Stimulated activated CD8-positive, alpha-beta memory T cell treated with anti-CD3 and anti-CD28 coated beads, Interleukin-4, amount 100 ng/mL, for 4 hours (primary cell): Measurements from ENCODE around the gene ERCC8.
"Not testable (repeated sequence)": the region's sequence is repeated elsewhere in the genome, so short reads cannot be mapped to it uniquely, and the experiment has no call there.

Experiments
- DNase-seq, 2 donors: peaks; one replicate each; pipeline ENCODE4 v3.0.0-alpha.2; 2020; ENCODE audit warnings: low read depth in 2 of 2, low spot score in 1 of 2

The ERCC8 gene

DNA sequence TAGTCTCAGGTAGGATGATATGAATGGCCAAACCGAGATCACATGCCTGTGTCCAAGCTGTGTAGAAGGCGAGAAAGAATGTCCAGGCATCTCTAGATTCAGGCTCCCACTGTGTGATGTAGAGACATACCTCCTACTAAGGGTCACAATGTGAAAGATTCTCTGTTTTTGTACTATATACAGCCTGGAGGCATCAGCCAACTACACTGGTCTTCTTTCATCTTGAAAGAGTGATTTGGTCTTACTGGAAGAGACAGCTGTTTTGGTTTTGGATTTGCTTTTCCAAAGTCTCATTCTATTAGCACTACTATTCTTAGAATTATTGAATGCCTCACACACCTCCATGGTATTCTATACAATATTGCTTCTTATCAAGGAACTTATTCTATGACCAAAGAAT lies 26.4 kb downstream of the ERCC8 start:
- no peak for DNase-seq

DNA sequence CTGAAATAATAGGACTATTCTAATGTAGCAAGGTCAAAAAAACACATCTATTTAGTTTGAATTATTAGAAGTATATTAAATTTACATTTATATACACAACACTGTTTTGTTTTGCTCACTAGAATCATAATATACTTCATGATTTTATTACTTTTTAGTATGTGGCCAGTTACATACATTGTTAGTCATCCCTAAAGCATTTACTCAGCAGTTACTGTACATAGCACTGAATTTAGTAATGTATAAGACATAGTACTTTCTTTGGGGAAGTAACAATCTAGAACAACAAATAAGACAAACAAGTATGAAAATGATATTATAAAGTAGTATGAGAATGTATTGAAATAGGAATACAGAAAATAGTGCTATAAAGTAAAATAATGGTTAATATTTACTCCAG lies 28.2 kb downstream of the ERCC8 start:
- DNase-seq, result no peak

DNA sequence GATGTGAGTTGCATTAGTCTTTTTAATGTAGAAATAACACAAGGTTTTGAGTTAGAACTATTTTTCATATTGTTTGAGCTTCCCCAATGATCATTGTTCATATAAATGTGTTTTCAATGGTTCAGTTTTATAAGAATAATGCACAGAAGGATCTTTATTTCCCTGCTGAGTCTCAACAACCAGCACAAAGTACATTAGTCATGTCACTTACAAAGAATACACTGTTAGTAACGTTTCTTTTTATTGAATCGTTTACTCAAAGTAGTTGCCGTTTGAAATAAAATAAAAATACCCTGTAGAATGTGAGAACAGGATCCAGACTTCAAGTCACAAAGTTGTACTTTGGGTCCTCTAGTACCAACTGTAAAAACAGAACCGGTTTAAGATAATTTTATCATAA lies 41.5 kb downstream of the ERCC8 start:
- no peak for DNase-seq

DNA sequence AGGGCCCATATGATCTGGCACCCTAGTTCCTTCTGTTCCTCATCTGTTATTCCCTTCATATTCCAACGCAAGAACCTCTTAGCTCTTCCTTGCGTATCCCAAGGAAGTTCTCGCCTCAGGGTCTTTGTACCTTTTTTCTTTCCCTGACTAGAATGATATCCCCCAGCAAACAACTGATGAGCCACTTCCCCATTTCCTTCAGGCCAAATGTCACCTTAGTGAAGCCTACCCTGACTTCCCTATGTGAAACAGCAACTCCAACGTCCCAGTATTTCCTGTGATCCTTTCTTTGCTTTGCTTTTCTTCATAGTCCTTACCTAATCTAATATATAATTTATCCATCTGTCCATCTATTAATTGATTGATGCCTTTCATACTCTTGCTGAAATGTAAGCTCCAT lies 47.9 kb downstream of the ERCC8 start:
- DNase-seq, result no peak

DNA sequence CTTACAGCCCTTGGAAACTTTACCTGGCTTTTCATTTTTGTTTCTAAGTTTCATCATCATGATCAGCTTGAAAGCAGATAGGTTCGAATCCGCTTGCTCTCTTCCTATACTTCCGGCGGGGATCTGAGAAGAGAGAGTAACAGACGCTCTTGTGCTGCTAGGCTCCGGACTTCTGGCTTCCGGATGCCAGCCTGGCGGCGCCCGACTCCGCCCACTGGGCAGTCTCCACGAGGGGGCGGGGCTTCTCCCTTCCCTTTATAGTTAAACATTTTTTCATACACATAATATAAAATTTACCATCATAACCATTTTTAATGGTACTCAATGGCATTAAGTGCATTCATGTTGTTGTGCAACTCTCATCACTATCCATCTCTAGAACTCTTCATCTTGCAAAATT lies 51.3 kb downstream of the ERCC8 start:
- no peak for DNase-seq

DNA sequence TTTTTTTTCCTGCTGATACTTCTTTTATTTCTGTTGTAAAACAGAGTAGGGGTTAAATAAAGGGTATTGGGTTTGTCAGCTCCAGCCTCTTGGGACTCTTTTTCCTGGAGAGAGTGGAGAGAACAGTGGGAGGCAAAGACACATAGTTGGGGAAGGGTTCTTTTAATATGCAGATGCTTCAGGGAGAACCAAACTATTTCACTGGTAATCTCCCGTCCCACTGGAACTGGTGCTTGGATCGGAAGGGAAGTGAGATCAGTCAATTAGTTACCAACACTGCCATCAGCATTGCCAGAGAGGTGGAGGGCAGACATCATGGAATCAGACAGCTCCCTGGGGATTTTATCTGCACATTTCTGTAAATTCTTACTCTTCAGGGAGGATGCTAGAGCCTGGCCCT lies 53.2 kb downstream of the ERCC8 start:
- no peak for DNase-seq

DNA sequence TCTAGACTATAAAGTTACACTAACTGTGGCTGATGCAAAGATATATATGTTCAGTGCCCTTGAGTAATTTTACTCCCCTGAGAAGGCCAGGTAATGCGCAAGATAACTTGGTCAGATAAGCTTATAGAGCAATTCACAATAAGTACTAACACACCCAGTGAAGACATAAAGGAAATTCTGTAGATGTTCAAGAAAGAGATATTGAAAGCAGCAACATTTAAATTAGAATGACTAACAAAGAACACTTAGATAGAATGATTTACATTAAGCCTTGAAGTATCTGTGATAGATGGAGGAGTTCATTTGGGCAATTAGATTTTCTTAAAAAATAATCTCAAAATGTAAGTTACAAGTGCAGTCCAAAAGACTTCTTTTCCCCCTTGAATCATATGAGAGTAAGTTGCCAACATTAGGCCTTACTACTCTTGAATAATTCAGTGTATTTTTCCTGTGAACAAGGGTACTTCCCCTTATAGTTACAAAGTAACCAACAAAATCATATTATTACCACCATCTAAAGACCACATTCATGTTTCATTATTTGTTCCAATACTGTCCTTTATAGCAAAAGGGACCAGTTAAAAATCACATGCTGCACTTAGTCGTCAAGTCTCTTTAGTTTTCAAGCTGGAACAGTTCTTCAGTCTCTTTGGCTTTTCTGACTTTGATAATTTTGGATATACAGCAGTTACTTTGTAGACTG lies 56.4 kb downstream of the ERCC8 start:
- no peak for DNase-seq

DNA sequence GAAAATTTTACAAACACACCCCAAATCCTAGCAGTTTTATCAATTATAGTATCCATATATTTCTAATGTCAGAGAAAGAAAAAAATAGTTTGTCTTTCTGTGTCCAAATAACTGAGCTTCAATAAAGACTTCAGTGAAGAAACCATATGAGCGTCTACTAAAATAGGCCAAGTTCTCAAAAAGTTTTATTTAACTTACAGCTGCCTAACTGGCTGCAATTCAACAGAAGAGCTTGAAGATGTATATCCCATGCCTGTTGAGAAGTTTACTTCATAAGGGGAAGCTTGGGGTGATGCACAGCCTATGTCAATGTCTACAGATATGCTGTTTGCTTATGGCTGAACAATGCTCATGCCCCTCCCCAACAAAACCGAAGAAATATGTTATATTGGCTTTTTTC lies 57.1 kb downstream of the ERCC8 start:
- no peak for DNase-seq

DNA sequence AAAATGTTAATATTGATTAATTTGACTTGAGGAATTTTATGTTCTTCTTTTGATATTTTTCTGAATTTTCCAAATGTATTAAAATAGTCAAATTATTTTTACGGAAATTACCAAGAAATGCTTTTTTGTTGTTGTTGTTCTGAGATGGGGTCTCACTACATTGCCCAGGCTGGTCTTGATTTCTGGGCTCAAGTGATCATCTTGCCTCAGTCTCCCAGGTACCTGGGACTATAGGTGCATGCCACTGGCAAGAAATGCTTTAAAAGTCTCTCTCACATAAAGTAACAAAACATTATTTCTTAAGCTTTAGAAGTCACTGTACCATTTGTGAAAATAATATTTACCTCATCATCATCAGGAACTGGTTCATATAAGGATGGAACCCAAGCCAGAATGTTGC lies 57.8 kb downstream of the ERCC8 start:
- no peak for DNase-seq

DNA sequence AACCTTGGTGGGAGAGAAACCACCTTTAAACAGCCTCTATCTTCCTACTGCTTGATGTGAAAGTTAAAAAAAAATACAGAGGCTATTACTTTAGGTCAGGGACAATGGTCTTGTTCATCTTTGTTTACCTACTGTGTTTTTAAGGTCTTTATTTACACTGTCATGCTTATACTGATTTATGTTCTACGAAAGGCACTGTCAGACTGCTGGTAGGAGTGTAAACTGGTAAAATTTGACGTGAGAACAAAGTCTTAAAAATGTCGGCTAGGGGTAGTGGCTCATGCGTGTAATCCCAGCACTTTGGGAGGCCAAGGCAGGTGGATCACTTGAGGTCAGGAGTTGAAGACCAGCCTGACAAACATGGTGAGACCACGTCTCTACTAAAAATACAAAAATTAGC lies 58.7 kb downstream of the ERCC8 start:
- DNase-seq, result no peak

DNA sequence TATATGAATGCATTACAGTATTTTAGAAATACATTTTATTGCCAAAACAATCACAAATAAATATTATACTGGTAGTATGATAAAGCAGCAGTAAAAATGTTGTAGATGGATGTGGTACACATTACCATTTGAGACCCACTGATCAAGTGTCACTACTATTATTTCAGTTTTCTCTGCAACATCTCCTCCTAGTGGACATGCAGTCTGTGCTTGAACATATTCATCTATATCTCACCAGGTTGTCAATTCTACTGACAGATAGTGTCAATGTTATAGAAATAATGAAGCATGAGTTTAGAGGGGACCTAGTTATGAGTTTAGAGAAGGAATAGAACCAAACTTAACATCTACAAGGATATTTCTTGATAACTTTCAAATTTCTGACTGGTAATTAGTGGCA lies 61.6 kb downstream of the ERCC8 start:
- no peak for DNase-seq

DNA sequence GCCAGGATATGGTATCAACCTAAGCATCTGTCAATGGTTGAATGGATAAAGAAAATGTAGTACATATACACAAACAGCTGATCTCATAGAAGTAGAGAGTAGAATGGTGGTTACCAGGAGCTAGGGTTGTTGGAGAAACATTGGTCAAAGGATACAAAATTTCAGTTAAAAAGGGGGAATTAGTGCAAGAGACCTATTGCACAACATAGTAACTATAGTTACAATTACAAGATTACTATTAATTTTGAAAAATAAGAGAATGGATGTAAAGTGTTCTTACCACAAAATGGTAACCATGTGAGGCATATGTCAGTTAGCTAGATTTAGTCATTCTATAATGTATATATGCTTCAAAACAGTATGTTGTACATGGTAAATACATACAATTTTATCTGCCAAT lies 72.0 kb downstream of the ERCC8 start:
- DNase-seq, result no peak

DNA sequence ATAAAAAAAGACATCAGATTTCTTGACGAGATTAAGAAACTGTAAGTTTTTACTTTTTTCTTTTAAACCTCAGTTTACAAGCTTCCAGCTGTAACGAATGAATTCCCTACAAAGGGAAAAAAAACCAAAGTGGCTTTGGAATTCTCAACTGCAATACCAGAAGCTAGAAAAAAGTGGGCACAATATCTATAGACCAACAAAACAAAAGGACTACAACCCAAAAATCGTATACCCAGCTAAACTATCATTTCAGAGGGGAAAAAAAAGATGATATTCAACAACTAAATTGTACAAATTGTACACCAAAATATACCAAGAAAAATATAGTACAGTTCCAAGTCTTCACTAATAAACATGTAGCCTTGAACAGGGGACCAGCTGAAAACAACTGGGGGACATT lies 74.0 kb downstream of the ERCC8 start:
- no peak for DNase-seq

DNA sequence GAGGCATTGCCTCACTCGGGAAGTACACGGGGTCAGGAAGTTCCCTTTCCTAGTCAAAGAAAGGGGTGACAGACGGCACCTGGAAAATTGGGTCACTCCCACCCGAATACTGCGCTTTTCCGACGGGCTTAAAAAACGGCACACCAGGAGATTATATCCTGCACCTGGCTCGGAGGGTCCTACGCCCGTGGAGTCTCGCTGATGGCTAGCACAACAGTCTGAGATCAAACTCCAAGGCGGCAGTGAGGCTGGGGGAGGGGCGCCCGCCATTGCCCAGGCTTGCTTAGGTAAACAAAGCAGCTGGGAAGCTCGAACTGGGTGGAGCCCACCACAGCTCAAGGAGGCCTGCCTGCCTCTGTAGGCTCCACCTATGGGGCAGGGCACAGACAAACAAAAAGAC lies 84.3 kb downstream of the ERCC8 start:
- DNase-seq, result not testable (repeated sequence)

DNA sequence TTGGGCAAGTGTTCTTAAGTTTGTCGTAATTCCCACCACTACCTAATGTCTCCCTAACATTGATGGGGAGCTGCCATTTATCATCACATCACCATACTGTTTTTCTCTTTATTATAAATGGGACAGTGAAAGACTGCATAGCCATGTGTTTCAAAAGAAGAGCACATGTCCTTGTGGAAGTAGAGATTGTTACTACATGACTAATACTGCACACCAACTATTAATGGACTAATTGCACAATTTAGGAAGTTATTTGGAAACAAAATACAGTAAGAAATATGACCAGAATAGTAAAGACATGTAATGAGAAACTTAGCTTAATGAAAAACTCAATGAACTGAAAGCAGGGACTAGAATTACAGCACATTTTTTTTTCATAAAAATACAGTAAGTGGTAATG lies 88.8 kb downstream of the ERCC8 start:
- no peak for DNase-seq

DNA sequence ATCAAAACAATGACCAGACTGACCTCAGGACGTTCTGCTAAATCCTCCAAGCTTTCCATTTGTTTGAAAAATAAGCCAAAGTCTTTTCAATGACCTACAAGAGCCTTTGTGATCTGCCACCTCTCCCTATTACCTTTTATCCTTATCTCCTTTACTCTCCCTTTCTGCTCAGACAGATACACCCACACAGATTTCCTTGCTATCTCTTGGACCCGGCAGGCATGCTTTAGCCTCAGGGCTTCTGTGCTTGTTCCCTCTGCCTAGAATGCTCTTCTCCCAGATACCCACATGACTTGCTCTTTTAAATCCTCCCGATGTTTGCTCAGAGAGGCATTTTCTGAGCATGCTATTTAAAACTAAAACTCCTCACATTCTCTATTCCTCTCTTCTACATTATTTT lies 91.9 kb downstream of the ERCC8 start:
- no peak for DNase-seq

DNA sequence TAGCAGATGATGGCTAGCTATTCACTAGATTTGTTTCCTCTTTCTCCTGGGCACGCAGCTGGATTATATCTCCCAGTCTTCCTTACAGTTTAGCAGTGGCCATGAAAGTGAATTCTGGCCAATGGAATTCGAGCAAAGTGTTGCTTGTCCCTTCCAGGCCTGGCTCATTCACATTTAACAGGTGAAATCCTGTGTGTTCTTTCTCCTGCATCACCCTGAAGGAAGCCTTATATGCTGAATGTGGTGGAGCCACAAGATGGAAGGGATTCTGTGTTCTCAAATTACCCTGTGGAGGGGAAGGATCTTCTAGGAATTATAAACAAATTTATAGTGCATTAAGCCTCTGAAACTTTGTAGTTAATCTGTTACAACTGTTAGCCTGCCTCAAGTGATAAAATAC lies 92.6 kb downstream of the ERCC8 start:
- no peak for DNase-seq

DNA sequence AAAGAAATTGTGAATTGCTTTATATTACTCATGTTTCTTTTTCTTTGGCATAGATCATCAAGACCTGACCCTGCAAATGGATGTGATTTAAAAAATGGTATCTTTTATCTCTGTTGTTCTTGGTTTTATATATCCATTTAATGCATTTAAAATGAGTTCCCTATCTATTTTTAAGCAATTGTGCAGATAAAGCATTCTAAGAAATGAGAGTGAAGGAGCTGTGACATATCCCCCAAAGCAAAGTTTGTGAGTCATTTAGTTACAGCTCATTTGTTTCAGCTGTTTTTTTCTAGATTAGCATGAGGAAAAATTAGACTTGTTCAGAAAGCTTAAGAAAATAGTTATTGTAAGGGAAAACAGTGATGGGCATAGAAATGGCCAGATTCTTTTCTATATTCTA lies 93.2 kb downstream of the ERCC8 start:
- no peak for DNase-seq

DNA sequence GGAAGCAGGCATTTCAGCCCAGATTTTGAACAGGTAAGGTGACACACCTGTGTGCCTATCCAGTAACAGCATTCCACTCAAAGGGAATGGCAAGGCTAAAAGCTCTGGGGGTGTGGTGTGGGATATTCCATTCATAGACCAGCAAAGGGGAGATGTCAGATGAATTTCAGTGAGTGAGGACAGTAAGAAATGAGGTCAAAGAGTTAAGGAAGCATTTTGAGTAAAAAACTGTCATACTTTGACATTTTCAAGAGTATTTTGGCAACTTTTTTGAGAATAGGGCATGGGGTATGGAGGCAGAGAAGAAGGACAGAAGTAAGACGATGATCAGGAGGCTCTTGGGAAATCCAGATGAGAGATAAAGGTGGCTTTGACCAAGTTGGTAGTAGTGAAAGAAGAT lies 98.6 kb downstream of the ERCC8 start:
- DNase-seq, result no peak

DNA sequence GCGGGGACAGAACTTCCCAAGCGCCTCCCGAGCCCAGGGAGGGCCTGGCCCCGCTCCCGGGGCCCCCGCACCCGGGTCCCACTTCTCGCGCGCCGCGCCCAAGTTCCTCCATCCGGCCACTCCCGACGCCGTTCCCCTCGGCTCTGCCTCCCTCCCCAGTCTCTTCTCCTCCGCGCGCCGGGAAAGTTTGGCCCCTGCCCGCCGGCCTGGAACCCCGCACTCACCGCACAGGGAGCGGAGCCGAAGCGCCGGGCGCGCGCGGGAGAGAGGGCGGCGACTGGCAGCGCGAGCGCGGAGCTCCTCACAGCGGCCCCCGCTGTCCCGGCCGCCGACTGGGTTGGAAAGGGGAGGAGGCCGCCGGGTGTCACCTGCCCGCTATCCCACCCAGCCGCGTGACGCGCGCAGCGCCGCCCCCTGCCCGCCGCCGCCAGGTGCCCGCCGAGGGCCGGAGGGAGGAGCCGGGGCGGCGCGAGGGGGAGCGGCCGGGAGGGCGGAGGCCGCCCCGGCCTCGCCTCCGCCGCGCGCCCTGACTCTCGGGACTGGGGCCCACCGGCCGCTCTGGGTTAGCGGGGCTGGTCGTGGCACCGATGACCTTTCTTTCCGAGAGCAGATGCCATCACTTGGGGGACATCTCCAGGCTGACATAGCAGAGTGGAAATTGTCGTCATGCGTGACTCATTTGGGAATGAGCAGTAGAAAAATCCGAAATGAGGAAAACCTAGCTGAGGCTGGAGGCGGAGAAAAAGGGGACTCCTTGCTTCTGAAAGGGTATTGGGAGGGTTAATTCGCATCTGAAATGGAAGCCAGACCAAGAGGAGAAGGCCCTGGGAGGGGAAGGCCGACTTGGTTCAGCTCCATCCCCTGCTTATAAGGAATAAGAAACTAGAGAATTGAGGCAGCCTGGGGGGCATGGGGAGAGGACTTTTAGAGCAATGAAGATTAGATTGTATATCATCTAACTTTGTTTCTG lies 100.6 kb downstream of the ERCC8 start, which contains the start of gene ELOVL7:
ELOVL7 (minus strand) TSS at position 334 of the 970 bp plus-strand sequence. CDS start 56,872 bp downstream, outside the sequence.
- no peak for DNase-seq

DNA sequence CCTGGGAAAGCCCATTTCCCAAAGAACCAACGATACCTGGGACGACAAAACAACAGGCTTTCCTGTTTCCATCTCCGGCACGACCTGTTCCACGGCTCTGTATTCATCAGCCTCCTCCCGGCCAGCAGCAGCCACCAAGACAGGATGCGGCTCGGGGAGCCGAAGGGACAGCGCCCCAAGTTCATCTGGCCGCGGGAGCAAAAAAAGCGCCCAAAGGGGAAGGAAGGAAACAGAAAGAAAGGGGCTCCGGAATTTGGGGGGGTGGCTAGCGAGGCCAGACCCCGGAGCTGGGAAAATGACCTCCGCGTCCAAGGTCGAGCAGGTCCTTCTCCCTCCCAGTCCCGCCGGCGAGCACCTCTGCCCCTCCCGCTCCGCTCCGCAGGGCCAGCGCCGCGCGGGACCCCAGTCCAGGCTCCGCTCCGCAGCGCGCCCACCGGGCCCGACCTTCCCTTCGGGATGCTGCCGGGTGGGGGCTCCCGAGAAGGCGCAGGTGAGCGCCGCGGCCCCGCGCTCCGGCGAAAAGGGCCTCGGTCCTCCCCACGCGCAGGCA lies 101.4 kb downstream of the ERCC8 start:
- DNase-seq, result no peak

DNA sequence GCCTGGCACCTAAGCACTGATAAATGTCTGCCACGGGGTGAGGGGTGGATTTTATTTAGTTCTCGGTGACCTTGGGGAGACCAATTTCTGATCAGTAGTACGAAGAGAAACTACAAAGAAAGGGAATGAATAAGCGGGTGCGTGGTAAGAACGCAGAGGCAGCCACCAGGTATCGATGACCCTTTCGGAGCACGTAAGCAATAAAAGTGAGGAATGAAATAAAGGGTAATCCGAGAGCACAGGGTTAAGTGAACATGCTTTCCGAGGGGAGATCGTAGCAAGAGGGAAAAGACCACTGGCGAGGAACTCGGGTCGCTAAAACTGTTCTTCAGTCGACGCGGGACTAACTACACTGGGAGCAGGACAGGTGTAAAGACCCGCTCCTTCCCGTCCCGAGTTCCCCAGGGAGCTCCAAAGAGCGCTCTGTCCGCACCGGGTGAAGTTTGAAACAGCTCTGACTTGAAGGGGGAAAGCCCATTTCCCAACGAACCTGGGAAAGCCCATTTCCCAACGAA lies 101.9 kb downstream of the ERCC8 start:
- DNase-seq, result no peak
